Measurements from ENCODE around the gene ADAMTS2. TPM values are rescaled to one million over a fixed set of nuclear protein-coding genes. Genes with fewer than 3 reads are reported as not detected.

The ADAMTS2 gene
- total RNA-seq, 2 experiments from 2014 or later = not detected

DNA sequence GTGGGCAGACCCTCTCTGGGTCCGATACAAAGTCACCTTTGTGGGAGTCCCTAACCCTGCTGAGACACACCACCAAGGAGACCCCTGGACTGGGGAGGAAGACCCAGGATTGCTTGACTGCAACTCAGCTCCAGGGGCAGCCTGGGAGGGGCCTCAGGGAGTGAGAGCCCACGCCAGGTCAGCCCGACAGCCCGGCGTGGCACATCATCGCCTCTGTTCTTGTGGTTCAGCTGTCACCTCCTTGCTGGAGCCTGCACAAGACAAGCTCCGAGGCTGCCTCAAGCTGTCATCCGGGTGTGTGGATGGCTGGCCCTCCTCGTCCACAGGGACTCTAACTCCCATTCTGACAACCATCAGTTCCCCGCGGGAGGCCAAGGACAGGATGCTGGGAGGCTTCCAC is 151.5 kb downstream of the ADAMTS2 start:
- Mint-ChIP-seq H3K27me3 (no peaks in the 10 kb centered on the region), H3K4me1 (ENCODE audit: low read depth) (no peaks in the 10 kb centered on the region)
- POLR2A ChIA-PET = no interaction called here

DNA sequence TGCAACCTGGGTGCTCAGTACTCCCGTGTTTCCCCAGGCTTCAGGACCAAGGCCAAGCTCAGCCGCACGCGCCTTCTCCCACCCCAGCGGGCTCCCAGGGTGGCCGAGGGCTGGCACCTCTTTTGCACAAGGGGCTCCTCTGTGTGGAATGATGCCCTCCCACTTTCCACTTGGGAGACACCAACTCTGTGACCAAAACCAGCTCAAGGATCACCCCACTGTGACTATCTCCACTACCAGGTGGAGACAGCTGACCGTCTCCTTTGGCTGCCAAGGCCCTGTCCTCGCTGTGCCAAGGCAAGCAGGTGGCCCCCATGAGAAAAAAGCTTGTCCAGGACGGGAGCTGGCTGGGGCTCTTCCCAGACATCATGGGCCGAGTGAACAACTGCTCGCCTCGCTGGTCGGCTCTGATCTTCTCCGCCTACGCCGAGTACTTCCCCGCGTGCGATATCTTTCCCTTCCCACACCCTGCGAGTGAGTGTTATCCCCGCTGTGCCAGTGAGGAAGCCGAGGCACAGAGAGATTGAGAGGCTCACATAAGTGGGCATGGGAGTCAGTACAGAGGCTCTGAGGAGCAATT is 152.3 kb downstream of the ADAMTS2 start:
- CTCF ChIA-PET = no interaction called here

More for the DNA sequence above, 151.5 kb downstream of the ADAMTS2 start:
- CTCF ChIA-PET = no interaction called here
- H3K4me3 ChIP-seq (ENCODE audit: low read length) = no peak overlapping the region
- Mint-ChIP-seq H3K9me3 (no peaks in the 10 kb centered on the region), H3K4me3 (no peak overlapping the region), H3K36me3 (ENCODE audit: low read depth) (no peaks in the 10 kb centered on the region), H3K27ac (no peak overlapping the region)
- peaks cover 0 to 12% of the 10 kb centered on the region in 2 experiments for H3K9me3 ChIP-seq (ENCODE audit: control insufficient read depth in 1 of 2, insufficient read depth in 1 of 2, low read length in 2 of 2)
- no peaks in the 10 kb centered on the region for H3K27me3 ChIP-seq (ENCODE audit: control insufficient read depth in 1 of 2, insufficient read depth in 2 of 2, low read length in 2 of 2)
- intact Hi-C loops (cut with DNase I, micrococcal nuclease) = no loop called here
- DNase-seq (no peak), ATAC-seq (ENCODE audit: poor library complexity) (no peak)
- H3K4me1 ChIP-seq (ENCODE audit: insufficient read depth, low read length) = no peaks in the 10 kb centered on the region
- no peak overlapping the region for H3K27ac ChIP-seq (ENCODE audit: low read depth in 1 of 2, low read length in 2 of 2)
- H3K36me3 ChIP-seq (ENCODE audit: insufficient read depth, low read length) = no peaks in the 10 kb centered on the region
- TF ChIP-seq, protein P1, sequence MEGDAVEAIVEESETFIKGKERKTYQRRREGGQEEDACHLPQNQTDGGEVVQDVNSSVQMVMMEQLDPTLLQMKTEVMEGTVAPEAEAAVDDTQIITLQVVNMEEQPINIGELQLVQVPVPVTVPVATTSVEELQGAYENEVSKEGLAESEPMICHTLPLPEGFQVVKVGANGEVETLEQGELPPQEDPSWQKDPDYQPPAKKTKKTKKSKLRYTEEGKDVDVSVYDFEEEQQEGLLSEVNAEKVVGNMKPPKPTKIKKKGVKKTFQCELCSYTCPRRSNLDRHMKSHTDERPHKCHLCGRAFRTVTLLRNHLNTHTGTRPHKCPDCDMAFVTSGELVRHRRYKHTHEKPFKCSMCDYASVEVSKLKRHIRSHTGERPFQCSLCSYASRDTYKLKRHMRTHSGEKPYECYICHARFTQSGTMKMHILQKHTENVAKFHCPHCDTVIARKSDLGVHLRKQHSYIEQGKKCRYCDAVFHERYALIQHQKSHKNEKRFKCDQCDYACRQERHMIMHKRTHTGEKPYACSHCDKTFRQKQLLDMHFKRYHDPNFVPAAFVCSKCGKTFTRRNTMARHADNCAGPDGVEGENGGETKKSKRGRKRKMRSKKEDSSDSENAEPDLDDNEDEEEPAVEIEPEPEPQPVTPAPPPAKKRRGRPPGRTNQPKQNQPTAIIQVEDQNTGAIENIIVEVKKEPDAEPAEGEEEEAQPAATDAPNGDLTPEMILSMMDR (IDR thresholded peaks at IDR 0.05) = no peak

DNA sequence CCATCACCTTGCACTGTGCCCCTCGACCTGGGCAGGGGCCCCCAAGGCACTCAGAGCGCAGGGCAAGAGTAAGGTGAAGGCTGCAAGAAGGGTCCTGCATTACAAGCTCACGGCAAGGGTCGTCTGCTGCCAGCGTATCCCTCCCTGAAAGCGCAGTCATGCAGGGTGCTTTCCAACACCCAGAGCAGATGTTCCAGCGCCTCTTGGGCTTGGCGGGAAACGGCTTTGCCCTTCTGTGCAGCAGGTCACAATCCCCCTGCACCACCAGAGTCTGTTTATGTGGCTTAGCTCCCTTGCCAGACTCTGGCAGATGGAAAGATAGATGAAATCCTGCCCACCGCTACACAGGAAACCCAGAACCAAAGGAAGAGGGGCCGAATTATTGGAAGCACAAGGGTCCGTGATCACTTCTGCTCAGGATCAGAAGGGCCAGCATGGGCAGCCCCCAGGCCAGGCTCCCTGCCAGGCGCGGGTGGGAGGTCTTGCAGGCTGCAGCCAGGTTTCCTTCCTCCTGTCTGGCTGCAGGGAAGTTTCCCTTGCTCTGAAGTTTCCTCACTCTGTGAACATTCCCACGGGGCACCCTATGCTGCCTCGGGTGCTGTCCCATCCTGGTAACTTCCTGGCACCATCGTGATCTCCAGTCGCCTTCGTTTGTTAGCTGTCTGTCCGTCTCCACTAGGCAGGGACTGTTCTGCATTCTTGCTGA is 152.9 kb downstream of the ADAMTS2 start:
- no peak overlapping the region for H3K4me3 Mint-ChIP-seq
- POLR2A ChIA-PET = no interaction called here
- ATAC-seq (ENCODE audit: poor library complexity) = no peak
- H3K27me3 Mint-ChIP-seq = no peaks in the 10 kb centered on the region
- Histone ChIP-seq H3K36me3 (ENCODE audit: insufficient read depth, low read length) (no peaks in the 10 kb centered on the region), H3K4me1 (ENCODE audit: insufficient read depth, low read length) (no peaks in the 10 kb centered on the region), H3K9me3 (ENCODE audit: control insufficient read depth in 1 of 2, insufficient read depth in 1 of 2, low read length in 2 of 2) (peaks cover 0 to 6% of the 10 kb centered on the region in 2 experiments), H3K27me3 (ENCODE audit: control insufficient read depth in 1 of 2, insufficient read depth in 2 of 2, low read length in 2 of 2) (no peaks in the 10 kb centered on the region), H3K4me3 (ENCODE audit: low read length) (no peak overlapping the region), H3K27ac (ENCODE audit: low read depth in 1 of 2, low read length in 2 of 2) (no peak overlapping the region)
- no peaks in the 10 kb centered on the region for H3K9me3 Mint-ChIP-seq
- no peak for DNase-seq
- TF ChIP-seq, protein P1 (IDR thresholded peaks at IDR 0.05) = no peak
- no peak overlapping the region for H3K27ac Mint-ChIP-seq
- H3K36me3 Mint-ChIP-seq (ENCODE audit: low read depth) = no peaks in the 10 kb centered on the region
- intact Hi-C loops (cut with DNase I, micrococcal nuclease) = no loop called here
- CTCF ChIA-PET = no interaction called here
- no peaks in the 10 kb centered on the region for H3K4me1 Mint-ChIP-seq (ENCODE audit: low read depth)

More for the DNA sequence above, 152.3 kb downstream of the ADAMTS2 start:
- no peaks in the 10 kb centered on the region for H3K4me1 Mint-ChIP-seq (ENCODE audit: low read depth)
- DNase-seq (no peak), ATAC-seq (ENCODE audit: poor library complexity) (no peak)
- no peaks in the 10 kb centered on the region for H3K4me1 ChIP-seq (ENCODE audit: insufficient read depth, low read length)
- intact Hi-C loops (cut with DNase I, micrococcal nuclease) = no loop called here
- H3K27ac ChIP-seq (ENCODE audit: low read depth in 1 of 2, low read length in 2 of 2) = no peak overlapping the region
- POLR2A ChIA-PET = no interaction called here
- H3K9me3 ChIP-seq (ENCODE audit: control insufficient read depth in 1 of 2, insufficient read depth in 1 of 2, low read length in 2 of 2) = peaks cover 0 to 9% of the 10 kb centered on the region in 2 experiments
- no peak overlapping the region for H3K4me3 Mint-ChIP-seq
- no peaks in the 10 kb centered on the region for H3K27me3 ChIP-seq (ENCODE audit: control insufficient read depth in 1 of 2, insufficient read depth in 2 of 2, low read length in 2 of 2)
- H3K4me3 ChIP-seq (ENCODE audit: low read length) = no peak overlapping the region
- TF ChIP-seq, protein P1 (IDR thresholded peaks at IDR 0.05) = no peak
- H3K36me3 Mint-ChIP-seq (ENCODE audit: low read depth) = no peaks in the 10 kb centered on the region
- H3K9me3 Mint-ChIP-seq = no peaks in the 10 kb centered on the region
- H3K36me3 ChIP-seq (ENCODE audit: insufficient read depth, low read length) = no peaks in the 10 kb centered on the region
- no peaks in the 10 kb centered on the region for H3K27me3 Mint-ChIP-seq
- H3K27ac Mint-ChIP-seq = no peak overlapping the region
